Lung (tissue), 12 donors: ENCODE measurements around the gene DGCR2. TPM values are rescaled to one million over a fixed set of nuclear protein-coding genes. Genes with fewer than 3 reads are reported as not detected.
A peak's percentile ranks its signal among the peaks of the same experiment; 100 is the strongest.

Experiments used
- ATAC-seq: fragments of 200-7000 bp; cut with Tn5 transposase; one replicate; pipeline ENCODE4 v1.9.1; 2020; ENCODE audit warnings: moderate number of reproducible peaks; ENCODE audit not compliant: insufficient read depth, low FRiP score
- DNase-seq, 3 donors: peaks; one replicate each; pipeline ENCODE4 v3.0.0-alpha.2; 2013 to 2017
- H3K27ac ChIP-seq, 2 donors: one replicate each; pipeline ENCODE4 v1.5.1; 2013; ENCODE audit warnings: mild to moderate bottlenecking in 2 of 2, moderate library complexity in 2 of 2, control low read depth in 1 of 2, inconsistent platforms in 1 of 2, low read depth in 1 of 2, low read length in 1 of 2
- H3K27me3 ChIP-seq, 3 donors: one replicate each; pipeline ENCODE4 v1.5.1; 2013; ENCODE audit warnings: low read length in 2 of 3; ENCODE audit not compliant: control insufficient read depth in 3 of 3, insufficient read depth in 3 of 3
- H3K36me3 ChIP-seq, 4 donors: one replicate each; pipeline ENCODE4 v1.5.1; 2013; ENCODE audit warnings: low read length in 4 of 4, mild to moderate bottlenecking in 1 of 4, moderate library complexity in 1 of 4; ENCODE audit not compliant: control insufficient read depth in 4 of 4, insufficient read depth in 4 of 4
- H3K4me1 ChIP-seq, 5 donors: one replicate each; pipeline ENCODE4 v1.5.1; 2013; ENCODE audit warnings: low read length in 5 of 5, mild to moderate bottlenecking in 2 of 5, moderate library complexity in 1 of 5; ENCODE audit not compliant: control insufficient read depth in 5 of 5, insufficient read depth in 5 of 5
- H3K4me3 ChIP-seq: one replicate; pipeline ENCODE4 v1.5.1; 2013; ENCODE audit warnings: mild to moderate bottlenecking, control low read depth, moderate library complexity
- H3K9ac ChIP-seq, 2 donors: one replicate each; pipeline ENCODE4 v1.5.1; 2013; ENCODE audit warnings: low read length in 2 of 2, control low read depth in 1 of 2; ENCODE audit not compliant: insufficient read depth in 1 of 2
- H3K9me3 ChIP-seq, 4 donors: one replicate each; pipeline ENCODE4 v1.5.1; 2013; ENCODE audit warnings: low read length in 3 of 4, mild to moderate bottlenecking in 1 of 4, moderate library complexity in 1 of 4; ENCODE audit not compliant: control insufficient read depth in 4 of 4, insufficient read depth in 3 of 4
- WGBS, 2 donors: extraction: QIAGEN DNeasy Blood & Tissue Kit; methylation state at CpG; one replicate each; pipeline ENCODE4 v1.1.7; 2013; 5-methylcytosine and 5-hydroxymethylcytosine counted together
- polyA plus RNA-seq, 2 donors: library from polyadenylated mRNA; stranded (reverse); fragments of 200-250 nt; gene quantifications; one replicate each; pipeline ENCODE4 v1.2.1, GENCODE V29; 2013
- total RNA-seq, 2 donors: library from RNA; depleted of rRNA in 1 of 2; stranded (reverse); fragments of >200 nt in 1 of 2; gene quantifications; one replicate each; pipeline ENCODE4 v1.2.1, GENCODE V29; 2014 to 2021
- TF ChIP-seq, protein P1 (sequence below): IDR thresholded peaks from 2 replicates; pipeline ENCODE4 v1.5.1; 2012; ENCODE audit warnings: mild to moderate bottlenecking; ENCODE audit errors: control extremely low read depth, extremely low read depth
- donor health status: control.
- donor health status: control.
- donor health status: Bipolar disorder and iron deficiency.
- donor health status: healthy.
- donor health status: DM: yes; HTN: yes; CAD: no.

DGCR2 gene
- total and polyA plus RNA-seq, 4 donors = 40.4 to 77.4 (median 50.5) TPM

DNA sequence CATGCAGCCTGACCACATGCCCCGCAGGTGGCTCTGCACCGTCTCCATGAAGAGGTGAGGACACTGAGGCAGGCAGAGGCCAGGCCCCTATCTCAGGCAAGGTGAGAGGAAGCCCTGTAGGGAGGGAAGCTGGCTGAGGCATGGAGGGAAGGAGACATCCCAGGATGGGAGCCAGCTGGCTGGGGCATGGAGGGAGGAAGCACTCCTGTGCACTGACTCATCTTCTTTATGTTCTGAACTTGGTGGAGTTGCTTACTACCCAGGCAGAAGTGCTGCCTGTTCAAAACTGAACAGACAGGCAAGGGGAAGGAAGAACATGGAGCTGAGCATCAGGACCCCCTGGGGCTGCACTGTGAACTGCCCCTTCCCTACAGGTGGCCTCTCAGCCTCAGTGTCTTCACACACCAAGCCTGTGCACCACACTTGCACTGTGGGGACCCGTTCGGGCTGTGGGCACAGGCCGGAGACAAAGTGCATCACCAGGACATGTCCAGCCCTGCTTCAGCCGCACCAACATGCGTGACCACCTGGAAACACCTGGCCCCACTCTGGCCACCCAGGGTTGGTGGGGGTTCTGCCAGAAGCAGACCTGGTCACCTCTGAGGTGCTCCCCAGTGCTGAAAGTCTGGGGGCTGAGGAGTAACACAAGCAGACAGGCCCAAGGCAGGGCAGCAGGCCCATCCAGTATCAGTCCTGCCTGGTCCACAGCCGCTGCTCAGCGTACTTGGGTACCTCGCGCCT is 55.5 kb downstream of the DGCR2 start:
- Histone ChIP-seq H3K9me3 (peaks cover 0 to 4% (median 0%) of the 10 kb centered on the region in 4 donors), H3K27me3 (no peaks in the 10 kb centered on the region), H3K36me3 (peaks cover 11 to 66% (median 25%) of the 10 kb centered on the region in 4 donors), H3K4me1 (peaks cover 0 to 7% (median 0%) of the 10 kb centered on the region in 5 donors), H3K27ac (no peak overlapping the region), H3K4me3 (no peak overlapping the region), H3K9ac (no peak overlapping the region)
- 96 to 99% methylated on average over 11 of the region's 11 CpGs for WGBS, 2 donors
- TF ChIP-seq, protein P1, sequence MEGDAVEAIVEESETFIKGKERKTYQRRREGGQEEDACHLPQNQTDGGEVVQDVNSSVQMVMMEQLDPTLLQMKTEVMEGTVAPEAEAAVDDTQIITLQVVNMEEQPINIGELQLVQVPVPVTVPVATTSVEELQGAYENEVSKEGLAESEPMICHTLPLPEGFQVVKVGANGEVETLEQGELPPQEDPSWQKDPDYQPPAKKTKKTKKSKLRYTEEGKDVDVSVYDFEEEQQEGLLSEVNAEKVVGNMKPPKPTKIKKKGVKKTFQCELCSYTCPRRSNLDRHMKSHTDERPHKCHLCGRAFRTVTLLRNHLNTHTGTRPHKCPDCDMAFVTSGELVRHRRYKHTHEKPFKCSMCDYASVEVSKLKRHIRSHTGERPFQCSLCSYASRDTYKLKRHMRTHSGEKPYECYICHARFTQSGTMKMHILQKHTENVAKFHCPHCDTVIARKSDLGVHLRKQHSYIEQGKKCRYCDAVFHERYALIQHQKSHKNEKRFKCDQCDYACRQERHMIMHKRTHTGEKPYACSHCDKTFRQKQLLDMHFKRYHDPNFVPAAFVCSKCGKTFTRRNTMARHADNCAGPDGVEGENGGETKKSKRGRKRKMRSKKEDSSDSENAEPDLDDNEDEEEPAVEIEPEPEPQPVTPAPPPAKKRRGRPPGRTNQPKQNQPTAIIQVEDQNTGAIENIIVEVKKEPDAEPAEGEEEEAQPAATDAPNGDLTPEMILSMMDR = no peak
- ATAC-seq (peak; percentile 46), DNase-seq (no peak)

DNA sequence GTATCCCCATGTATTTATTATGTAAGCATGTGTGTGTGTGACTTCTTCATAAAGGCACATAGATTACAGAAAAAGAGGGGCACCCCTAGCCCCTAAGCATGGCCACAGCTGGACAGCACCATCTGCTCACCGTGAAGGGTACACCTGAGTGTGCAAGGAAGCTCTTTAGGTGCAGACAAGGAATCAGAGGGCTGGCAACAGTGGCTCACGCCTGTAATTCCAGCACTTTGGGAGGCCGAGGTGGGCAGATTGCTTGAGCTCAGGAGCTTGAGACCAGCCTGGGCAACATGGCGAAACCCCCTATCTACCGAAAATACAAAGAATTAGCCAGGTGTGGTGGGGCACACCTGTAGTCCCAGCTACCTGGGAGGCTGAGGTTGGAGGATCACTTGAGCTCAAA is 56.3 kb downstream of the DGCR2 start:
- no peaks in the 10 kb centered on the region for H3K27me3 ChIP-seq
- H3K9me3 ChIP-seq = peaks cover 0 to 4% (median 0%) of the 10 kb centered on the region in 4 donors
- 95 to 98% methylated on average over 5 of the region's 5 CpGs for WGBS, 2 donors
- DNase-seq (no peak), ATAC-seq (no peak)
- peaks cover 11 to 70% (median 27%) of the 10 kb centered on the region in 4 donors for H3K36me3 ChIP-seq
- peaks cover 0 to 7% (median 0%) of the 10 kb centered on the region in 5 donors for H3K4me1 ChIP-seq
- H3K27ac ChIP-seq = no peak overlapping the region
- H3K4me3 ChIP-seq = no peak overlapping the region
- no peak overlapping the region for H3K9ac ChIP-seq
- TF ChIP-seq, protein P1 = no peak

DNA sequence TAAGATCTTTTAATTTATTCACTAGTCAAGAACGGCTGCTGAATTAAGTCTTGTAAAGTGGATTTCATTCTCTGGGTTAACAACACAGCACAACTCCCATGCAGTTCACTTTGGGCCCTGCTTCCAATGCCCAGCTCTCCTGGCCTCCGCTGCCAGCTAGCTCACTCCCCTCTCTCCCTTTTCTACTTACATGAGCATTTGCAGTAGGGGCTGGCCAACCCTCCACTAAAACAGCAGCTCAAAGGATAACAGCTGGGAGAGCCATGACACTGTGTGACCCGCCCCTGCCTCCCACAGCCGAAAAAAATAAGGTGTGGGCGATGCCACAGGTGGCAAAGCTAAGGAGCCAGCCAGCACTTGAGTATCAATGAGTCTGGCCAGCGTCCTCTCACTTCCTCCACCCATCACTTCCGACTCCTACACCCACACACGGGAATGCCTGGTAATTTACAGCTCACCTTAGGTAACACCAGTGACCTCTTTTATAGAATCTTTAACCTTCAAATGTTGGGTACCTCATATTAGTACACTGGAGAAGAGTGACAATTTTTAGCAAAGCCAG is 56.8 kb downstream of the DGCR2 start:
- H3K9ac ChIP-seq = no peak overlapping the region
- peaks cover 14 to 70% (median 32%) of the 10 kb centered on the region in 4 donors for H3K36me3 ChIP-seq
- H3K27me3 ChIP-seq = no peaks in the 10 kb centered on the region
- no peak for DNase-seq
- ATAC-seq = no peak
- H3K27ac ChIP-seq = no peak overlapping the region
- H3K4me1 ChIP-seq = peaks cover 0 to 7% (median 0%) of the 10 kb centered on the region in 5 donors
- TF ChIP-seq, protein P1 = no peak
- 91 to 92% methylated on average over 8 of the region's 8 CpGs for WGBS, 2 donors
- peaks cover 0 to 4% (median 0%) of the 10 kb centered on the region in 4 donors for H3K9me3 ChIP-seq
- no peak overlapping the region for H3K4me3 ChIP-seq
